Measurements from ENCODE around the gene CCDC12. TPM values are rescaled to one million over a fixed set of nuclear protein-coding genes. Genes with fewer than 3 reads are reported as not detected.

Gene CCDC12
- total and polyA plus RNA-seq, 11 donors: 27.1 to 120 (median 34.4) TPM

DNA sequence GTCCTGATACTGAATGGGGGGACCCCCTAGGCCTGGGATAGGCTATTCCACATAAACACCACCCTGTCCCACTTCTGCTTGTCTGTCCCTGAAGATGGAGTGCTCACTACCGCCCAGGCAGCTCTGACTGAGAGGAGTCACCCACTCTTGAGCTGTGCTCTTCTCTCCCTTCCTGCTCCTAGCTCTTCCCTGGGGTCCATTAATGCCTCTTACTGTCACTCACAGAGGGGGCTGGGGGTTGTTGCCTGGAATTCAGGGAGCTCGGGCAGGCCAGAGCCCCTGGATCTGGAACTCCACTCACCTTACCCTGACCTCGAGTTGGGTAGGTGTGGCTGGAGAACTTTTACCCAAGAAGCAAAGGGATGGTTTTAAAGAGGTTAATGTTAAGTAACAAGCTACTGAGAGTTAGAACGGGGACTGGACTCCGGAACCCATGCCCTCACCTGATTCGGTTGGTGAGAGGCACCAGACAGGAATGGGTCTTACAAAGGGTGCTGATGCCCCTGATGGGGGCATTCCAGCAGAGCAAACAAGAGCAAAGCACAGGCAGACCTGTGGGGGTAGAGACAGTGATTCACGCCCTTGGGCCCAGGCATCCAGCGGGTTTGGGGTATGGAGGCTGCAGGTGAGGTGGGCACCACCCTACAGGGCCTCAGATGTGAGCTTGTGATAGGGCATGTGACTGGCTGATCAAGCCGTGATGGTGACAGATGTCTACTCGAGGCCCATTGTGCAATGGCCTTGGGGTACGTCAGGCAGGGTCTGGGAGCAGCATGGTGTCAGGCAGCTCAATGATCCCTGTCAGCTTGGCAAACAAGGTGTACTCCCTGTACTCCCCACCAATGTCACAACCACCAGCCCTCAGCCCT, 8.3 kb upstream of the CCDC12 start:
- TF ChIP-seq POLR2A (IDR thresholded peaks at IDR 0.05): no peak
- Histone ChIP-seq H3K27ac (peak overlapping the region in 1 of 12 donors; percentile 92), H3K4me3 (no peak overlapping the region), H3K27me3 (no peaks in the 10 kb centered on the region), H3K4me1 (peaks cover 0 to 76% (median 18%) of the 10 kb centered on the region in 12 donors), H3K9me3 (no peaks in the 10 kb centered on the region), H3K36me3 (peaks cover 0 to 8% (median 0%) of the 10 kb centered on the region in 9 donors)
- intact Hi-C loops (cut with DNase I): no loop called here
- WGBS, 4 donors: 89 to 94% (median 92%) methylated on average over 11 of the region's 11 CpGs
- ATAC-seq: no peak
- DNase-seq: peak in 2 of 5 donors; percentile 8 to 28

DNA sequence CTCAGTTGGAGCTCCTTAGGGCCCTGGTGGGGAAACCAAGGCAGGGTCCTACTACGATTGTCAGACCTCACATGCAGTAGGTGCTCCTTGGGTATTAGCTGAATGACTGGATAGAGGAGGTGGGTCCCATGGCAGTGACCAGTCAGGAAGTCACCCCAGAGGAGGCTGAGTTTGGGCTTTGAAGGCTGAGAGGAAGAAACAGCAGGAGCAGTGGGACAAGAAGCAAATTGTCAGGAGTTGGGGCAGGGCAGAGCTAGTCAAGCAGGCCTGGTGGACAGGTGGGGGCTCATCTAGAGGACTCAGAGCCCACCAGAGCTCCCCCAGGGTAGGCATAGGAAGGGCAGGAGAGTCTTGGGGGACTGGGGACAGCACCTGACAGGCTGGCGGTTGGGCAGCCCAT, 6.0 kb upstream of the CCDC12 start:
- ATAC-seq (no peak), DNase-seq (peak in 1 of 5 donors; percentile 15)
- H3K4me3 ChIP-seq: peak overlapping the region in 1 of 12 donors; percentile 73
- peak overlapping the region in 10 of 12 donors; percentile 10 to 95 (median 80) for H3K27ac ChIP-seq
- H3K4me1 ChIP-seq: peaks cover 0 to 68% (median 27%) of the 10 kb centered on the region in 12 donors
- WGBS, 4 donors: 88 to 100% (median 92%) methylated on average over 2 of the region's 2 CpGs
- no peaks in the 10 kb centered on the region for H3K9me3 ChIP-seq
- H3K36me3 ChIP-seq: no peaks in the 10 kb centered on the region
- intact Hi-C loops (cut with DNase I): no loop called here
- TF ChIP-seq, protein P1, sequence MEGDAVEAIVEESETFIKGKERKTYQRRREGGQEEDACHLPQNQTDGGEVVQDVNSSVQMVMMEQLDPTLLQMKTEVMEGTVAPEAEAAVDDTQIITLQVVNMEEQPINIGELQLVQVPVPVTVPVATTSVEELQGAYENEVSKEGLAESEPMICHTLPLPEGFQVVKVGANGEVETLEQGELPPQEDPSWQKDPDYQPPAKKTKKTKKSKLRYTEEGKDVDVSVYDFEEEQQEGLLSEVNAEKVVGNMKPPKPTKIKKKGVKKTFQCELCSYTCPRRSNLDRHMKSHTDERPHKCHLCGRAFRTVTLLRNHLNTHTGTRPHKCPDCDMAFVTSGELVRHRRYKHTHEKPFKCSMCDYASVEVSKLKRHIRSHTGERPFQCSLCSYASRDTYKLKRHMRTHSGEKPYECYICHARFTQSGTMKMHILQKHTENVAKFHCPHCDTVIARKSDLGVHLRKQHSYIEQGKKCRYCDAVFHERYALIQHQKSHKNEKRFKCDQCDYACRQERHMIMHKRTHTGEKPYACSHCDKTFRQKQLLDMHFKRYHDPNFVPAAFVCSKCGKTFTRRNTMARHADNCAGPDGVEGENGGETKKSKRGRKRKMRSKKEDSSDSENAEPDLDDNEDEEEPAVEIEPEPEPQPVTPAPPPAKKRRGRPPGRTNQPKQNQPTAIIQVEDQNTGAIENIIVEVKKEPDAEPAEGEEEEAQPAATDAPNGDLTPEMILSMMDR (IDR thresholded peaks at IDR 0.05): no peak
- TF ChIP-seq POLR2A (IDR thresholded peaks at IDR 0.05): no peak
- no peaks in the 10 kb centered on the region for H3K27me3 ChIP-seq

DNA sequence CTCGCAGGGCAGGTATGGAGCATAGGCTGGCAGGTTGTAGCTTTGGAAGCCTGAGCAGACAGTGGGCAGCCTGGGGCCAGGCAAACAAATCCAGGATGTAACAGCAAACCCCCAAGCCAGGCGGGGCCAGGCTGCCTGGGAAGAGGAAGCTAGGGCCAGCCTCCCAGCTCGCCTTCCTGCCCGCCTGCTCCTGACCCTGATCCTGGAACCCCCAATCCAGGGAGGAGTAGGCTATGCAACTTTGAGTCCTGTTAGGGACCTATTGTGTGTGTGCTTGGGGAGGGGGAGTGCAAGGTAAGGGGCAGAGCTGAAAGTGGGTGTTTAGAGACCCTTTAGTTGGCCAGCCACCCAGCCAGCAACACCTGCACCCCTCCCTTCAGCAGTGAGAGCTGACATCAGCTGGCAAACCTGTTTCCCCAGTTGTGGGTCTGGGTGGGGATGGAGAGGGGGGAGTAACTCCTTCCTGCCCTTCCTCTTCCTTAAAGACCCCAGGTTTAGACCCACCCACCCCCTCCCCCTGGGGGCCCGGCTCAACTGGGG, 5.5 kb upstream of the CCDC12 start:
- intact Hi-C loops (cut with DNase I): no loop called here
- ATAC-seq: peak in 1 of 4 donors; percentile 37
- peak in 4 of 5 donors; percentile 53 to 74 (median 58) for DNase-seq
- Histone ChIP-seq H3K27me3 (no peaks in the 10 kb centered on the region), H3K9me3 (no peaks in the 10 kb centered on the region), H3K27ac (peak overlapping the region; percentile 38 to 95 (median 80)), H3K4me3 (peak overlapping the region in 9 of 12 donors; percentile 41 to 88 (median 66)), H3K36me3 (no peaks in the 10 kb centered on the region), H3K4me1 (peaks cover 0 to 68% (median 23%) of the 10 kb centered on the region in 12 donors)
- TF ChIP-seq, protein P1 (IDR thresholded peaks at IDR 0.05): no peak
- TF ChIP-seq POLR2A (IDR thresholded peaks at IDR 0.05): no peak
- WGBS, 4 donors: 45 to 76% (median 58%) methylated on average over 4 to 5 of the region's 5 CpGs

DNA sequence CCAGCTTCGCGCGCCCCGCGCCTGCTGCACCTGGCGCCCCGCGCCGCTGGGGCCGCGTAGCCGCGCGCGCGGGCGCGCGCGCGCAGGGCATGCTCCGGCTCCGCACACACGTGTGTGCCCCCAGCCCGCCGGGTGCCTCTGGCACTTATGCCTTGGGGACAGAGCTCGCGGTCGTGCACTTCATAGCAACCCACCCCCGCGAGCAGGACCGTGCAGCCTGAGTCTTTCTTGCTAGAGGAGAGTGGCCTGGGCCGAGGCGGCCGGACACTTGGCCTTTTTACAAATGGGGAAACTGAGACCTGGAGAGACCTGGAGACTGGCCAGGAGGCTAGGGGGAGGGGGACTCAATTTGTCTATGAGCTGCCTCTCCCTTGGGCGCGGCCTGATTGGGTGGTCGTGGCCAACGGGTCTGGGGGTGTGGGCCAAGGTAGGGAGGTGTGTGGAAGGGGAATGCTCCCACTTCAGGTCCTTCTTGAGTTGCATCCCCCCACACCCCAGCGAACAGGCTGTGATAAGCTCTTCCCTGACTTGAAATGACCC, 3.5 kb upstream of the CCDC12 start:
- 2 to 8% (median 4%) methylated on average over 11 to 40 of the region's 40 CpGs for WGBS, 4 donors
- intact Hi-C loops (cut with DNase I): loop anchor here in 6 of 10 donors (1.0 to 5.0 kb wide), 5 partner anchors 32 to 113 kb away; no protein-coding TSS in a partner anchor
- Histone ChIP-seq H3K36me3 (no peaks in the 10 kb centered on the region), H3K9me3 (no peaks in the 10 kb centered on the region), H3K27me3 (no peaks in the 10 kb centered on the region), H3K27ac (peak overlapping the region in 11 of 12 donors; percentile 70 to 95 (median 90)), H3K4me1 (peaks cover 3 to 60% (median 30%) of the 10 kb centered on the region in 12 donors), H3K4me3 (peak overlapping the region; percentile 31 to 88 (median 65))
- ATAC-seq (no peak), DNase-seq (peak in 2 of 5 donors; percentile 52 to 70)
- TF ChIP-seq, protein P1 (IDR thresholded peaks at IDR 0.05): no peak
- TF ChIP-seq POLR2A (IDR thresholded peaks at IDR 0.05): no peak
